Measurements from ENCODE around the gene PPFIA4.

The PPFIA4 gene

DNA sequence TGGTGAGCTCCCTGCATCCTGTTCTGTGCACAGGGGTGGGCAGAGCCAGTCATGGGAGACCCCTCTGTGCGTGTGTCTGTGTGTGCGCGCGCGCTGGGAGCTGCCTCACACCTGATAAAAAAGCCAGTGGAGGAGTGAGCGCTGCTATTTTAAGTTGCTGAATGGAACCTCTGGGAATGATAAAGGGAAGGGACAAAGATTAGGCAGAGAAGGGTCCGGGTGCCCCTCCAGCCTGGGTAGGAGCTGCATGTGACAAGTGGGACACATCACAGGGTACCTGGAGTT lies 102.1 kb downstream of the PPFIA4 start:
- no peak overlapping the region for H3K27ac ChIP-seq
- DNase-seq (ENCODE audit: low spot score) = no peak
- ChIA-PET POLR2A (ENCODE audit: low non-redundant PET) (no interaction called here), CTCF (interaction anchor here (0.6 to 4.3 kb wide), 12 partner anchors 10 to 139 kb away, joined by 3 to 29 read pairs (median 4); no protein-coding TSS in a partner anchor)
- TF ChIP-seq, protein P1, sequence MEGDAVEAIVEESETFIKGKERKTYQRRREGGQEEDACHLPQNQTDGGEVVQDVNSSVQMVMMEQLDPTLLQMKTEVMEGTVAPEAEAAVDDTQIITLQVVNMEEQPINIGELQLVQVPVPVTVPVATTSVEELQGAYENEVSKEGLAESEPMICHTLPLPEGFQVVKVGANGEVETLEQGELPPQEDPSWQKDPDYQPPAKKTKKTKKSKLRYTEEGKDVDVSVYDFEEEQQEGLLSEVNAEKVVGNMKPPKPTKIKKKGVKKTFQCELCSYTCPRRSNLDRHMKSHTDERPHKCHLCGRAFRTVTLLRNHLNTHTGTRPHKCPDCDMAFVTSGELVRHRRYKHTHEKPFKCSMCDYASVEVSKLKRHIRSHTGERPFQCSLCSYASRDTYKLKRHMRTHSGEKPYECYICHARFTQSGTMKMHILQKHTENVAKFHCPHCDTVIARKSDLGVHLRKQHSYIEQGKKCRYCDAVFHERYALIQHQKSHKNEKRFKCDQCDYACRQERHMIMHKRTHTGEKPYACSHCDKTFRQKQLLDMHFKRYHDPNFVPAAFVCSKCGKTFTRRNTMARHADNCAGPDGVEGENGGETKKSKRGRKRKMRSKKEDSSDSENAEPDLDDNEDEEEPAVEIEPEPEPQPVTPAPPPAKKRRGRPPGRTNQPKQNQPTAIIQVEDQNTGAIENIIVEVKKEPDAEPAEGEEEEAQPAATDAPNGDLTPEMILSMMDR (conservative IDR thresholded peaks at IDR 0.05; ENCODE audit: low read depth) = no peak

Data from RWPE1 (cell line).